GM23338 (cell line): ENCODE results near the gene HSPBAP1. TPM values are rescaled to one million over a fixed set of nuclear protein-coding genes. Genes with fewer than 3 reads are reported as not detected.

ENCODE experiments used
- ATAC-seq: fragments of 200-7000 bp; cut with Tn5 transposase; 3 replicates; pipeline ENCODE4 v1.9.1; 2020
- DNase-seq: peaks from one replicate; pipeline ENCODE4 v3.0.0-alpha.2; 2015; ENCODE audit warnings: low spot score
- H2AFZ ChIP-seq: fragments of 200-600 bp; sonication (generic); 2 replicates; pipeline ENCODE4 v1.8.0; 2016; ENCODE audit warnings: antibody characterized with exemption, mild to moderate bottlenecking, moderate library complexity
- H3F3A ChIP-seq: fragments of 200-600 bp; sonication (generic); replicated peaks from 2 replicates; pipeline ENCODE4 v1.8.0; 2017; ENCODE audit warnings: antibody characterized with exemption, mixed run types, low read depth
- H3K27ac ChIP-seq: fragments of 200-600 bp; sonication (generic); 2 replicates; pipeline ENCODE4 v1.6.1; 2016; ENCODE audit warnings: low read depth
- H3K27me3 ChIP-seq: fragments of 200-600 bp; sonication (generic); 2 replicates; pipeline ENCODE4 v1.8.0; 2016; ENCODE audit warnings: mild to moderate bottlenecking, mixed run types, moderate library complexity; ENCODE audit not compliant: insufficient read depth
- H3K36me3 ChIP-seq: fragments of 200-600 bp; sonication (generic); 2 replicates; pipeline ENCODE4 v1.8.0; 2016; ENCODE audit warnings: mild to moderate bottlenecking; ENCODE audit not compliant: insufficient read depth
- H3K4me1 ChIP-seq: fragments of 200-600 bp; sonication (generic); 2 replicates; pipeline ENCODE4 v1.8.0; 2016; ENCODE audit warnings: mild to moderate bottlenecking, moderate library complexity; ENCODE audit not compliant: insufficient read depth
- H3K4me2 ChIP-seq: fragments of 200-600 bp; sonication (generic); 2 replicates; pipeline ENCODE4 v1.7.1; 2017; ENCODE audit warnings: mixed run types
- H3K4me3 ChIP-seq: fragments of 200-600 bp; sonication (generic); 2 replicates; pipeline ENCODE4 v1.6.1; 2016; ENCODE audit warnings: mixed run types
- H3K79me2 ChIP-seq: fragments of 200-600 bp; sonication (generic); replicated peaks from 2 replicates; pipeline ENCODE4 v1.8.0; 2017; ENCODE audit warnings: mild to moderate bottlenecking; ENCODE audit not compliant: insufficient read depth
- H3K9me2 ChIP-seq: fragments of 200-600 bp; sonication (generic); 2 replicates; pipeline ENCODE4 v1.8.0; 2017; ENCODE audit not compliant: insufficient read depth
- H4K20me1 ChIP-seq: fragments of 200-600 bp; sonication (generic); replicated peaks from 2 replicates; pipeline ENCODE4 v1.8.0; 2017; ENCODE audit warnings: mild to moderate bottlenecking; ENCODE audit not compliant: insufficient read depth
- H3K27ac Mint-ChIP-seq: 2 replicates; pipeline ENCODE4 v1.8.0; 2020; ENCODE audit warnings: inconsistent platforms, mild to moderate bottlenecking, moderate library complexity, mixed read lengths
- H3K27me3 Mint-ChIP-seq: 3 replicates; pipeline ENCODE4 v1.8.0; 2022; ENCODE audit warnings: low read depth, mild to moderate bottlenecking, moderate library complexity, mixed read lengths, inconsistent platforms; ENCODE audit not compliant: insufficient read depth, poor library complexity
- H3K36me3 Mint-ChIP-seq: 3 replicates; pipeline ENCODE4 v1.8.0; 2021; ENCODE audit warnings: low read depth, mild to moderate bottlenecking, inconsistent platforms, moderate library complexity, mixed read lengths
- H3K4me1 Mint-ChIP-seq: 3 replicates; pipeline ENCODE4 v1.8.0; 2020; ENCODE audit warnings: mild to moderate bottlenecking, inconsistent platforms, mixed read lengths
- H3K4me3 Mint-ChIP-seq: 3 replicates; pipeline ENCODE4 v1.8.0; 2021; ENCODE audit warnings: moderate library complexity, mild to moderate bottlenecking, inconsistent platforms, mixed read lengths
- H3K9me3 Mint-ChIP-seq: 3 replicates; pipeline ENCODE4 v1.8.0; 2020; ENCODE audit warnings: moderate library complexity, mild to moderate bottlenecking, inconsistent platforms, mixed read lengths
- CREB1 ChIP-seq: fragments of 250-450 bp; sonication (Bioruptor Pico); IDR thresholded peaks from 2 replicates; pipeline ENCODE4 v1.5.0; 2020; ENCODE audit warnings: low read depth, mild to moderate bottlenecking, moderate library complexity
- EZH2 ChIP-seq: fragments of 200-600 bp; sonication (generic); IDR thresholded peaks from one replicate; pipeline ENCODE4 v1.8.0; 2017; ENCODE audit warnings: antibody characterized with exemption, mild to moderate bottlenecking, low read depth; ENCODE audit not compliant: unreplicated experiment
- POLR2AphosphoS5 ChIP-seq: IDR thresholded peaks from 2 replicates; pipeline ENCODE4 v1.6.1; 2016; ENCODE audit warnings: antibody characterized with exemption, low read depth
- ZNF114 ChIP-seq: fragments of 250-450 bp; sonication (Bioruptor Pico); IDR thresholded peaks from 2 replicates; pipeline ENCODE4 v1.5.0; 2020; ENCODE audit warnings: mild to moderate bottlenecking, moderate library complexity
- polyA plus RNA-seq: library from polyadenylated mRNA; unstranded; fragments of >200 nt; fragmentation: Nextera tagmentation; extraction: Ambion mirVana; gene quantifications from 2 replicates; pipeline ENCODE4 v1.2.1, GENCODE V29; 2016
- total RNA-seq: library from RNA; depleted of rRNA; stranded (reverse); fragments of >200 nt; shearing (Covaris generic); gene quantifications from 2 replicates; pipeline ENCODE4 v1.2.3, GENCODE V29; 2014
- TF ChIP-seq, protein P1 (sequence below): IDR thresholded peaks from one replicate; pipeline ENCODE4 v1.6.1; 2018; ENCODE audit warnings: antibody characterized with exemption; ENCODE audit not compliant: unreplicated experiment

Gene HSPBAP1
- total and polyA plus RNA-seq, 2 experiments from 2014 or later: 8.0 to 11.7 TPM

DNA sequence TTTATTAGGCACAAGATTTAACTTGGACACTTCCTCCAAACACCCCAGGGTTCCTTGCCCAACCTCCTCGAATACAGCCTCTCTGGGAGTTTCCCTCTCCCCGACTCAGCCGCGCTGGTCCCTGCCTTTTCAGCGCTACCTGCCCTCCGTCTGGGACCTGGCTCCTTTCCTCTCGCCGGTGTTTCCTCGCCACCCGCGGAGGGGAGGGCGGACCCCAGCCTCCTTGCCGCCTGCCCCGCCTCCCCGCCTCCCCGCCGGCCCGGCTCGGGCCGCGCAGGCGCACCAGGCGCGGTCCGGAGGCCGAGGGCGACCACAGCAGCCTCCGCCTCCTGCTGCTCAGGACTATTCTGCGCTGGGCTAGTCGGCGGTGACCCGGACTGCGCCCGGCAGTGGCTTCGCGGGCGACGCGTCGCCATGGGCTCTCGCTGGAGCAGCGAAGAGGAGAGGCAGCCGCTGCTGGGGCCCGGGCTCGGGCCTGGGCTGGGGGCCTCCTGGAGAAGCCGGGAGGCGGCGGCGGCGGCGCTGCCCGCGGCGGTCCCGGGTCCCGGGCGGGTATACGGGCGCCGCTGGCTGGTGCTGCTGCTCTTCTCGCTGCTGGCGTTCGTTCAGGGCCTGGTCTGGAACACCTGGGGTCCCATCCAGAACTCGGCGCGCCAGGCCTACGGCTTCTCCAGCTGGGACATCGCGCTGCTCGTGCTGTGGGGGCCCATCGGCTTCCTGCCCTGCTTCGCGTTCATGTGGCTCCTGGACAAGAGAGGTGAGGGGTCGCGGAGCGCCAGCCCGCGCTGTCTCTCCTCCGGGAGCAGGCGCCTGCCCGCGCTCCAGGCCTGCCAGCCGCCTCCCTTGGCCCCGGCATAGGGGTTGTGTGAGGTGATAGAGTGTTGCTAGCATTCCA lies 1.4 kb upstream of the HSPBAP1 start, which contains the start of gene SLC49A4:
TSS of gene SLC49A4 (plus strand) at position 291 of the 895 bp plus-strand sequence. CDS start at position 415, 124 bp downstream.
- H3K27me3 Mint-ChIP-seq: peaks cover 1% of the 10 kb centered on the region
- peak; percentile 75 for ATAC-seq
- H3K9me2 ChIP-seq: no peaks in the 10 kb centered on the region
- no peaks in the 10 kb centered on the region for H3K9me3 Mint-ChIP-seq
- peaks cover 18% of the 10 kb centered on the region; the same call in 2 of the 3 replicates for H3K4me1 Mint-ChIP-seq
- H3F3A ChIP-seq: no peaks in the 10 kb centered on the region; the same call in 1 of the 2 replicates
- peaks cover 17% of the 10 kb centered on the region for H3K27me3 ChIP-seq
- H3K36me3 ChIP-seq: no peaks in the 10 kb centered on the region
- peak within 1 kb of the TSS; percentile 69 for H2AFZ ChIP-seq
- H3K27ac Mint-ChIP-seq: peak within 1 kb of the TSS; percentile 99
- peak within 1 kb of the TSS; percentile 75 for H3K4me3 ChIP-seq
- peak; percentile 89 for DNase-seq
- H3K79me2 ChIP-seq: peaks cover 14% of the 10 kb centered on the region; the same call in 1 of the 2 replicates
- peak within 1 kb of the TSS; percentile 79; the same call in 2 of the 3 replicates for H3K4me3 Mint-ChIP-seq
- H4K20me1 ChIP-seq: peaks cover 11% of the 10 kb centered on the region; the same call in 1 of the 2 replicates
- peak within 1 kb of the TSS; percentile 79 for H3K4me2 ChIP-seq
- TF ChIP-seq POLR2AphosphoS5 (peak; percentile 87), EZH2 (no peak), ZNF114 (CRISPR knock-in tag) (no peak)
- peak within 1 kb of the TSS; percentile 90 for H3K27ac ChIP-seq
- no peaks in the 10 kb centered on the region for H3K36me3 Mint-ChIP-seq
- peaks cover 15% of the 10 kb centered on the region for H3K4me1 ChIP-seq

DNA sequence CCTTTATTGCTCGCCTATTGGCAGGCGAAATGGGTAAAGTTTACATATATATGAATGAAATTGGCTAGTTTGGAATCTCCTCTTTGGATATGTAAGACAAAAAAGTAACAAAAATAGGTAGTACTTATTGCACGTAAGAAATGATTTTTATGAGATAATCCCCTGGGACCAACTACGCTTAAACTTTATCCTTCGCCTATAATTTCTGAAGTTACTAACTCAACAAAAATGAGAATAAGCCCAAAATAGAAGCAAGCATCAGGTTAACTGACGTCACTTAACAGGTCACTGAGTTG lies 800 bp upstream of the HSPBAP1 start:
- H3K27ac ChIP-seq: peak overlapping the region; percentile 90
- H3K4me3 Mint-ChIP-seq: no peak overlapping the region; the same call in 2 of the 3 replicates
- H3K9me3 Mint-ChIP-seq: no peaks in the 10 kb centered on the region
- ATAC-seq (no peak), DNase-seq (no peak)
- peaks cover 18% of the 10 kb centered on the region; the same call in 2 of the 3 replicates for H3K4me1 Mint-ChIP-seq
- peak overlapping the region; percentile 6; the same call in 1 of the 2 replicates for H2AFZ ChIP-seq
- H3K9me2 ChIP-seq: no peaks in the 10 kb centered on the region
- H3K27me3 Mint-ChIP-seq: peaks cover 1% of the 10 kb centered on the region
- TF ChIP-seq, protein P1, sequence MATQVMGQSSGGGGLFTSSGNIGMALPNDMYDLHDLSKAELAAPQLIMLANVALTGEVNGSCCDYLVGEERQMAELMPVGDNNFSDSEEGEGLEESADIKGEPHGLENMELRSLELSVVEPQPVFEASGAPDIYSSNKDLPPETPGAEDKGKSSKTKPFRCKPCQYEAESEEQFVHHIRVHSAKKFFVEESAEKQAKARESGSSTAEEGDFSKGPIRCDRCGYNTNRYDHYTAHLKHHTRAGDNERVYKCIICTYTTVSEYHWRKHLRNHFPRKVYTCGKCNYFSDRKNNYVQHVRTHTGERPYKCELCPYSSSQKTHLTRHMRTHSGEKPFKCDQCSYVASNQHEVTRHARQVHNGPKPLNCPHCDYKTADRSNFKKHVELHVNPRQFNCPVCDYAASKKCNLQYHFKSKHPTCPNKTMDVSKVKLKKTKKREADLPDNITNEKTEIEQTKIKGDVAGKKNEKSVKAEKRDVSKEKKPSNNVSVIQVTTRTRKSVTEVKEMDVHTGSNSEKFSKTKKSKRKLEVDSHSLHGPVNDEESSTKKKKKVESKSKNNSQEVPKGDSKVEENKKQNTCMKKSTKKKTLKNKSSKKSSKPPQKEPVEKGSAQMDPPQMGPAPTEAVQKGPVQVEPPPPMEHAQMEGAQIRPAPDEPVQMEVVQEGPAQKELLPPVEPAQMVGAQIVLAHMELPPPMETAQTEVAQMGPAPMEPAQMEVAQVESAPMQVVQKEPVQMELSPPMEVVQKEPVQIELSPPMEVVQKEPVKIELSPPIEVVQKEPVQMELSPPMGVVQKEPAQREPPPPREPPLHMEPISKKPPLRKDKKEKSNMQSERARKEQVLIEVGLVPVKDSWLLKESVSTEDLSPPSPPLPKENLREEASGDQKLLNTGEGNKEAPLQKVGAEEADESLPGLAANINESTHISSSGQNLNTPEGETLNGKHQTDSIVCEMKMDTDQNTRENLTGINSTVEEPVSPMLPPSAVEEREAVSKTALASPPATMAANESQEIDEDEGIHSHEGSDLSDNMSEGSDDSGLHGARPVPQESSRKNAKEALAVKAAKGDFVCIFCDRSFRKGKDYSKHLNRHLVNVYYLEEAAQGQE: no peak
- peak; percentile 69 for TF ChIP-seq CREB1 (CRISPR knock-in tag)
- H3K79me2 ChIP-seq: peaks cover 14% of the 10 kb centered on the region; the same call in 1 of the 2 replicates
- peak overlapping the region; percentile 79 for H3K4me2 ChIP-seq
- H3F3A ChIP-seq: no peaks in the 10 kb centered on the region; the same call in 1 of the 2 replicates
- H3K36me3 ChIP-seq: no peaks in the 10 kb centered on the region
- peaks cover 9% of the 10 kb centered on the region; the same call in 1 of the 2 replicates for H4K20me1 ChIP-seq
- peaks cover 15% of the 10 kb centered on the region for H3K4me1 ChIP-seq
- no peaks in the 10 kb centered on the region for H3K36me3 Mint-ChIP-seq
- H3K4me3 ChIP-seq: peak overlapping the region; percentile 75
- H3K27ac Mint-ChIP-seq: peak overlapping the region; percentile 99
- peaks cover 17% of the 10 kb centered on the region for H3K27me3 ChIP-seq
